Gastrocnemius medialis (tissue), 4 donors: ENCODE data around the gene ENC1. TPM values are rescaled to one million over a fixed set of nuclear protein-coding genes. Genes with fewer than 3 reads are reported as not detected.
A peak's percentile ranks its signal among the peaks of the same experiment; 100 is the strongest.

Source experiments
- ATAC-seq, 2 donors: fragments of 150-250 bp; one replicate each; pipeline ENCODE4 v1.9.1; 2016
- DNase-seq, 2 donors: peaks; one replicate each; pipeline ENCODE4 v3.0.0-alpha.2; 2019
- H3K27ac ChIP-seq, 4 donors: fragments of 200-600 bp; sonication (generic); 1 replicate in 1 of 4; 2 replicates in 3 of 4; pipeline ENCODE4 v1.5.1; 2016 to 2018; ENCODE audit warnings: mild to moderate bottlenecking in 2 of 4, moderate library complexity in 1 of 4
- H3K27me3 ChIP-seq, 3 donors: fragments of 200-600 bp; sonication (generic) in 2 of 3; 1 replicate in 1 of 3; 2 replicates in 2 of 3; pipeline versions ENCODE4 v1.5.1 to v1.6.0; 2016 to 2019; ENCODE audit warnings: mild to moderate bottlenecking in 1 of 3, moderate library complexity in 1 of 3
- H3K36me3 ChIP-seq, 2 donors: fragments of 200-600 bp; sonication (generic) in 1 of 2; one replicate each; pipeline ENCODE4 v1.5.1; 2017 to 2018
- H3K4me1 ChIP-seq, 2 donors: fragments of 200-600 bp; sonication (generic) in 1 of 2; one replicate each; pipeline ENCODE4 v1.5.1; 2016 to 2017; ENCODE audit warnings: mild to moderate bottlenecking in 2 of 2
- H3K4me3 ChIP-seq, 4 donors: fragments of 200-600 bp; sonication (generic) in 3 of 4; 1 replicate in 1 of 4; 2 replicates in 3 of 4; pipeline ENCODE4 v1.5.1; 2016 to 2019; ENCODE audit warnings: mild to moderate bottlenecking in 2 of 4
- H3K9me3 ChIP-seq, 3 donors: fragments of 200-600 bp; sonication (generic) in 2 of 3; 1 replicate in 1 of 3; 2 replicates in 2 of 3; pipeline ENCODE4 v1.5.1; 2016 to 2019
- CTCF ChIP-seq, 5 experiments: fragments of 450-650 bp in 3 of 5; fragments of 200-600 bp in 2 of 5; sonication (generic) in 2 of 5; IDR thresholded peaks in 4 of 5; conservative IDR thresholded peaks in 1 of 5; 1 replicate in 4 of 5; 2 replicates in 1 of 5; pipeline ENCODE4 v1.5.1; 2016 to 2019; ENCODE audit warnings: antibody characterized with exemption in 5 of 5, mild to moderate bottlenecking in 3 of 5, moderate library complexity in 3 of 5
- POLR2A ChIP-seq, 2 donors: fragments of 450-650 bp; IDR thresholded peaks; one replicate each; pipeline ENCODE4 v1.6.1; 2017; ENCODE audit warnings: antibody characterized with exemption in 2 of 2, mild to moderate bottlenecking in 2 of 2, moderate library complexity in 2 of 2
- in situ Hi-C, 4 donors: fragments of 200-750 bp; cut with MboI; loops; one replicate each; pipeline versions ENCODE4 v1.15.0 to v1.8.0; 2017; ENCODE audit warnings: low sequenced_read_pairs in 4 of 4
- intact Hi-C: fragments of 100-400 bp; cut with DNase I; formaldehyde crosslinking; loops from one replicate; pipeline ENCODE4 v1.15.1; 2023; ENCODE audit warnings: low total_unique reads
- total RNA-seq, 4 donors: library from RNA; depleted of rRNA; stranded (reverse); fragments of >200 nt; gene quantifications; one replicate each; pipeline versions ENCODE4 v1.1.0 to v1.2.3, GENCODE V29; 2016

The ENC1 gene
- total RNA-seq, 4 donors from 2014 or later: 2.2 to 3.4 (median 2.5) TPM

DNA sequence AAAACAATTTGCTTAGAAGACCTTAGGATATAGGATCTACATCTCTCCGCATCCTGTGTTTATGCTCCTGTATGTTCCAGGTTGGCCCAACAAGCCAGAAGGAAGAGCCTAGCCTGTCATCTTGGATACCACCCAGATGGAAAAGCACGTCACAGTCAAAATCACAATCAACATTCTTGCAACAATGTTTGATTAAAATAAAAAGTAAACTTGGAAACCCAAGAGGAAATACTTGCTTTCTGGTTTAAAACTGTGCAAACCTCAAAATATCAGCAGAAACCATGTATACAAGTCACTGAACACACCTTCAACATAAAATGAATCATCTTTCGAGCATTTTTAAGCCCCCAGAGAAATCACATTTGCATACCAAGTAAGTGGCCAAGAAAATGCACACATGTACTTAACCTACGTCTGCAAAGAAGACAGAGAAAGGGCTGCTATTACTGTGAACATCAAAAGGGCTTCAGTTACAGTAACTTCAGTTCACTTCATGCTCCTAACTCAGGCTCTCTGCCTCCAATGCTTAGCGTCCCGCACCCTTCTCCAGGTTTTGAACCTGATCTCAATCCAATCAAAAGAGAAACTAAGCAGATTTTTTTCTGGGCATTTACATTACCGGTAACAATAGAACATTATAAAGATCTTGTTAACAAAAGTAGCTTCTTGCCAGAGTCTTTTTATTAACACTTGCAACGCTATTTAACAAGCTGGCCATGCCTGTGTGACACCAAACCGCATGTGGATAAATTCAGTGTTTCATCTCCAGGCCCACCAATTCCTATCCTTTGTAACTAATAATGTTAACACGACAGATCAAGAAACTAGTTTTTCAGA, 1.3 kb downstream of the ENC1 start:
- TF ChIP-seq CTCF (IDR thresholded peaks at IDR 0.05 in 4 of 5, conservative IDR thresholded peaks at IDR 0.05 in 1 of 5) (no peak), POLR2A (IDR thresholded peaks at IDR 0.05) (no peak)
- Histone ChIP-seq H3K4me1 (peaks cover 23 to 28% of the 10 kb centered on the region in 2 donors), H3K9me3 (no peaks in the 10 kb centered on the region), H3K36me3 (peaks cover 0 to 18% of the 10 kb centered on the region in 2 donors), H3K27ac (peak overlapping the region in 3 of 4 donors; percentile 75 to 83 (median 81)), H3K27me3 (no peaks in the 10 kb centered on the region), H3K4me3 (peak overlapping the region; percentile 66 to 95 (median 70))
- intact Hi-C loops (no loop called here), in situ Hi-C loops (loop anchor here (25.0 kb wide), 5 partner anchors 227 to 602 kb away; no protein-coding TSS in a partner anchor)
- DNase-seq (no peak), ATAC-seq (no peak)

DNA sequence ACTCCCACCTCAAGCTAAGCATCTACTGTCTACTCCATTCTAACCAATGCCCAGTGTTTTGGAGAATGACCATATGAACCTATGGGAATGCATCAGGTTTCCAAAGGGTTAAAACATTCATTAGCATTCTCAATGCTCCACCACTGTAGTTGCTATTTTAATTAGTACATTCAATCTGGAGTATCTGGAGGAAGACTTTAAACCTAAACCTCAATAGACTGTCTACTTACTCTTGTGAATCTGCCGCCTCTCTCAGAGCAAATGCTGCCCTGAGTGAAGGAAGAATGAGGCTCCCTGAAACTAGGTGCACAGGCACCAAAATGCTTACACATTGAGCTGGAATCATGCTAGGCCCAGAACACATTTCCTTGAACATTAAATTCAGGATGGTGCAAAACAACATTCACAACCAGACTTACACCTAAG, 2.0 kb downstream of the ENC1 start:
- intact Hi-C loops: no loop called here
- ATAC-seq: no peak
- in situ Hi-C loops: loop anchor here (25.0 kb wide), 5 partner anchors 226 to 601 kb away; no protein-coding TSS in a partner anchor
- Histone ChIP-seq H3K4me3 (peak overlapping the region in 3 of 4 donors; percentile 15 to 69 (median 66)), H3K36me3 (peaks cover 0 to 25% of the 10 kb centered on the region in 2 donors), H3K9me3 (no peaks in the 10 kb centered on the region), H3K27me3 (no peaks in the 10 kb centered on the region), H3K4me1 (peaks cover 23 to 28% of the 10 kb centered on the region in 2 donors), H3K27ac (no peak overlapping the region)
- TF ChIP-seq CTCF (IDR thresholded peaks at IDR 0.05 in 4 of 5, conservative IDR thresholded peaks at IDR 0.05 in 1 of 5) (no peak), POLR2A (IDR thresholded peaks at IDR 0.05) (no peak)
- DNase-seq: no peak

GRCh38 chr5:74636552-74636951, 4.0 kb downstream of the ENC1 start:
- no peak for TF ChIP-seq POLR2A (IDR thresholded peaks at IDR 0.05)
- no peak for TF ChIP-seq CTCF (IDR thresholded peaks at IDR 0.05 in 4 of 5, conservative IDR thresholded peaks at IDR 0.05 in 1 of 5)
- no peak overlapping the region for H3K4me3 ChIP-seq
- intact Hi-C loops: no loop called here
- in situ Hi-C loops: loop anchor here (25.0 kb wide), 5 partner anchors 224 to 599 kb away; no protein-coding TSS in a partner anchor
- no peaks in the 10 kb centered on the region for H3K9me3 ChIP-seq
- DNase-seq (no peak), ATAC-seq (no peak)
- peaks cover 21 to 27% of the 10 kb centered on the region in 2 donors for H3K4me1 ChIP-seq
- no peaks in the 10 kb centered on the region for H3K27me3 ChIP-seq
- peaks cover 0 to 26% of the 10 kb centered on the region in 2 donors for H3K36me3 ChIP-seq
- no peak overlapping the region for H3K27ac ChIP-seq

DNA sequence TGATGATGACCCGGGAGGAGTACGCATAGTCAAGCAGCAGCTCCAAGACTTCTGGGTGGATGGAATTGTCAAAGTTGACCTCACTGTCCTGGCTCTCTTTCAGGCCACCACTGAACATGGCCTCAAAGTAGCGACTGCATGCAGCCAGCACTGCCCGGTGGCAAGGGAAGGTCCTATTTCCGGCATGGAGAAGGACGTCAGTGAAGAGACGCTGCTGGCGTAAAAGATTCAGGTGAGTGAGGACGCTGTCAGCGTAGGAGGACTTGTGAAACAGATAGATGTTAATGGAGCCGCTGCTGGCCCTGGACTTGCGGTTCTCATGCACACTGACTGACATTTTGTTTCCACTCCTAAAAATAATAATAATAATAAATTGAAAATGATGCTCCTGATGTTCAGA, 4.4 kb downstream of the ENC1 start:
- TF ChIP-seq CTCF (IDR thresholded peaks at IDR 0.05 in 4 of 5, conservative IDR thresholded peaks at IDR 0.05 in 1 of 5) (no peak), POLR2A (IDR thresholded peaks at IDR 0.05) (no peak)
- intact Hi-C loops (no loop called here), in situ Hi-C loops (loop anchor here (25.0 kb wide), 5 partner anchors 224 to 599 kb away; no protein-coding TSS in a partner anchor)
- ATAC-seq: no peak
- H3K27me3 ChIP-seq: no peaks in the 10 kb centered on the region
- no peak for DNase-seq
- H3K9me3 ChIP-seq: no peaks in the 10 kb centered on the region
- H3K4me1 ChIP-seq: peaks cover 17 to 27% of the 10 kb centered on the region in 2 donors
- H3K36me3 ChIP-seq: peaks cover 0 to 29% of the 10 kb centered on the region in 2 donors
- no peak overlapping the region for H3K27ac ChIP-seq
- H3K4me3 ChIP-seq: no peak overlapping the region
